ENCODE data around the gene KRT75.

DNA sequence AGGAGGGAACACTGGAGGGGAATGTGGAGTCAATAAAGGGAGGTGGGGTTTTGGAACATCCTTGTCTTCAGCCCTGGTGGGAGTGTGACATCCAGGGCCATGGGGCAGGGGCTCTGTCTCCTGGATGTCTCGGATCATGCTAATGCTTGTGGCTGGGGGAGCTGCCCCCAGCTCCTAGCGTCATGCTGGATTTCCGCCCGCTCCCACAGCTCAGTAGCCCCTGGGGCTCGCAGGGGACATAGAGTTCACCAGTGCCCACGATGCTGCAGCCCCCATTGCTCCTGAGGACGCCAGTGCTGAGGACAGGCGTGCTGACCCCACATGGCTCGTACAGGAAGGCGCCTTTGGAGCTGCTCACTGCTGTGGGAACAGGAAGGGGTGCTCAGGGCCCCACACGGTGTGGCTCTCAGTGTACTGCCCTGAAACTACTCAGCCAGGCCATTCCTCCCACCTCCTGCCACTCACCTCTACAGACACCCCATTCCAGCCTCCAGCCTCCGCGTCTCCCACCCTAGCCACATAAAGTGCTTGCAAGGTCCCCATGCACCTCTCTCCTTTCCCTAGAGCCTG, 39.2 kb downstream of the KRT75 start:
- TF ChIP-seq, protein P1, sequence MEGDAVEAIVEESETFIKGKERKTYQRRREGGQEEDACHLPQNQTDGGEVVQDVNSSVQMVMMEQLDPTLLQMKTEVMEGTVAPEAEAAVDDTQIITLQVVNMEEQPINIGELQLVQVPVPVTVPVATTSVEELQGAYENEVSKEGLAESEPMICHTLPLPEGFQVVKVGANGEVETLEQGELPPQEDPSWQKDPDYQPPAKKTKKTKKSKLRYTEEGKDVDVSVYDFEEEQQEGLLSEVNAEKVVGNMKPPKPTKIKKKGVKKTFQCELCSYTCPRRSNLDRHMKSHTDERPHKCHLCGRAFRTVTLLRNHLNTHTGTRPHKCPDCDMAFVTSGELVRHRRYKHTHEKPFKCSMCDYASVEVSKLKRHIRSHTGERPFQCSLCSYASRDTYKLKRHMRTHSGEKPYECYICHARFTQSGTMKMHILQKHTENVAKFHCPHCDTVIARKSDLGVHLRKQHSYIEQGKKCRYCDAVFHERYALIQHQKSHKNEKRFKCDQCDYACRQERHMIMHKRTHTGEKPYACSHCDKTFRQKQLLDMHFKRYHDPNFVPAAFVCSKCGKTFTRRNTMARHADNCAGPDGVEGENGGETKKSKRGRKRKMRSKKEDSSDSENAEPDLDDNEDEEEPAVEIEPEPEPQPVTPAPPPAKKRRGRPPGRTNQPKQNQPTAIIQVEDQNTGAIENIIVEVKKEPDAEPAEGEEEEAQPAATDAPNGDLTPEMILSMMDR (conservative IDR thresholded peaks at IDR 0.05; ENCODE audit: low read depth, low read length): no peak
- no peak for TF ChIP-seq EZH2 (IDR thresholded peaks at IDR 0.05; ENCODE audit: borderline replicate concordance, low read depth, low read length, poor library complexity, severe bottlenecking)

All from A673 (cell line).